DND-41 (cell line): Measurements from ENCODE around the gene BRS3.

Experiments
- ATAC-seq: fragments of 200-7000 bp; cut with Tn5 transposase; 3 replicates; pipeline ENCODE4 v1.9.1; 2021; ENCODE audit warnings: low read depth; ENCODE audit not compliant: insufficient read depth
- DNase-seq: peaks from one replicate; pipeline ENCODE4 v3.0.0-alpha.2; 2020
- H2AFZ ChIP-seq: 2 replicates; pipeline ENCODE4 v1.6.0; 2012; ENCODE audit warnings: low read depth, low read length
- H3K27ac ChIP-seq: 2 replicates; pipeline ENCODE4 v1.5.1; 2012; ENCODE audit warnings: low read length, inconsistent platforms
- H3K27me3 ChIP-seq: fragments of 200-600 bp; sonication (generic); 2 replicates; pipeline ENCODE4 v1.6.0; 2012; ENCODE audit warnings: low read length, mild to moderate bottlenecking, inconsistent platforms; ENCODE audit not compliant: insufficient read depth, poor library complexity
- H3K36me3 ChIP-seq: 2 replicates; pipeline ENCODE4 v1.5.1; 2012; ENCODE audit warnings: low read length, inconsistent platforms; ENCODE audit not compliant: insufficient read depth
- H3K4me1 ChIP-seq: 2 replicates; pipeline ENCODE4 v1.5.1; 2012; ENCODE audit warnings: mild to moderate bottlenecking, low read length; ENCODE audit not compliant: insufficient read depth
- H3K4me2 ChIP-seq: 2 replicates; pipeline ENCODE4 v1.6.0; 2012; ENCODE audit warnings: mild to moderate bottlenecking, moderate library complexity, low read length, inconsistent platforms; ENCODE audit not compliant: insufficient read depth
- H3K4me3 ChIP-seq, 2 experiments: fragments of 200-600 bp in 1 of 2; shearing (Covaris generic) in 1 of 2; 2 replicates each; pipeline ENCODE4 v1.5.1; 2012 to 2016; ENCODE audit warnings: inconsistent platforms in 2 of 2, low read length in 2 of 2, mild to moderate bottlenecking in 2 of 2, low read depth in 1 of 2, moderate library complexity in 1 of 2
- H3K79me2 ChIP-seq: 2 replicates; pipeline ENCODE4 v1.6.0; 2012; ENCODE audit warnings: low read length, inconsistent platforms; ENCODE audit not compliant: insufficient read depth
- H3K9ac ChIP-seq: 2 replicates; pipeline ENCODE4 v1.6.0; 2012; ENCODE audit warnings: low read depth, mild to moderate bottlenecking, inconsistent platforms, low read length, moderate library complexity
- H3K9me3 ChIP-seq: 2 replicates; pipeline ENCODE4 v1.5.1; 2012; ENCODE audit warnings: low read length, moderate library complexity, mild to moderate bottlenecking, inconsistent platforms; ENCODE audit not compliant: insufficient read depth, severe bottlenecking
- H4K20me1 ChIP-seq: 2 replicates; pipeline ENCODE4 v1.6.0; 2012; ENCODE audit warnings: low read length; ENCODE audit not compliant: insufficient read depth
- EZH2 ChIP-seq: IDR thresholded peaks from 3 replicates; pipeline ENCODE4 v1.6.1; 2012; ENCODE audit warnings: borderline replicate concordance, low read depth, mild to moderate bottlenecking, moderate library complexity, low read length, inconsistent platforms; ENCODE audit not compliant: severe bottlenecking
- TF ChIP-seq, protein P1 (sequence below): IDR thresholded peaks from 2 replicates; pipeline ENCODE4 v1.5.1; 2012; ENCODE audit warnings: borderline replicate concordance, low read length, moderate library complexity, mild to moderate bottlenecking; ENCODE audit not compliant: poor library complexity, severe bottlenecking; ENCODE audit errors: extremely low read depth

Gene BRS3

DNA sequence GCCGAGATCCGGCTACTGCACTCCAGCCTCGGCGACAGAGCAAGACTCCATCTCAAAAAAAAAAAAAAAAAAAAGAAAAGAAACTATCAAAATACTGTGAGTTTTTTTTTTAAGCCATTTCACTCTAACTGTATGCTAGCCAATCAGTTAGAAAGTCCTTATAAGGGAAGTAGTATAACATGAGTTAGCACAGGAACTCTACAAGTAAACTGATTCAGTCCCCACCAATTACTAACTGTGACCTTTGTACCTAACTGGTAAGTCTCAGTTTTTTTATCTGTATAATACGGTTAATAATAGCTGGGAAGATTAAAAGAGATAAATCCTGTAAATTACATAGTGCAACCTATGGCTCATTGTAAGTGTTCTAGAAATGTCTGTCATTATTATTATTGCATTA is 35.1 kb upstream of the BRS3 start:
- no peaks in the 10 kb centered on the region for H4K20me1 ChIP-seq
- H3K4me3 ChIP-seq, result no peak overlapping the region
- no peak overlapping the region for H3K9ac ChIP-seq
- no peak overlapping the region for H2AFZ ChIP-seq
- H3K4me1 ChIP-seq, result no peaks in the 10 kb centered on the region
- TF ChIP-seq, protein P1, sequence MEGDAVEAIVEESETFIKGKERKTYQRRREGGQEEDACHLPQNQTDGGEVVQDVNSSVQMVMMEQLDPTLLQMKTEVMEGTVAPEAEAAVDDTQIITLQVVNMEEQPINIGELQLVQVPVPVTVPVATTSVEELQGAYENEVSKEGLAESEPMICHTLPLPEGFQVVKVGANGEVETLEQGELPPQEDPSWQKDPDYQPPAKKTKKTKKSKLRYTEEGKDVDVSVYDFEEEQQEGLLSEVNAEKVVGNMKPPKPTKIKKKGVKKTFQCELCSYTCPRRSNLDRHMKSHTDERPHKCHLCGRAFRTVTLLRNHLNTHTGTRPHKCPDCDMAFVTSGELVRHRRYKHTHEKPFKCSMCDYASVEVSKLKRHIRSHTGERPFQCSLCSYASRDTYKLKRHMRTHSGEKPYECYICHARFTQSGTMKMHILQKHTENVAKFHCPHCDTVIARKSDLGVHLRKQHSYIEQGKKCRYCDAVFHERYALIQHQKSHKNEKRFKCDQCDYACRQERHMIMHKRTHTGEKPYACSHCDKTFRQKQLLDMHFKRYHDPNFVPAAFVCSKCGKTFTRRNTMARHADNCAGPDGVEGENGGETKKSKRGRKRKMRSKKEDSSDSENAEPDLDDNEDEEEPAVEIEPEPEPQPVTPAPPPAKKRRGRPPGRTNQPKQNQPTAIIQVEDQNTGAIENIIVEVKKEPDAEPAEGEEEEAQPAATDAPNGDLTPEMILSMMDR, result no peak
- TF ChIP-seq EZH2, result no peak
- H3K36me3 ChIP-seq, result no peaks in the 10 kb centered on the region
- H3K4me2 ChIP-seq, result no peak overlapping the region
- H3K27ac ChIP-seq, result no peak overlapping the region
- no peaks in the 10 kb centered on the region for H3K27me3 ChIP-seq
- no peaks in the 10 kb centered on the region for H3K9me3 ChIP-seq
- H3K79me2 ChIP-seq, result no peaks in the 10 kb centered on the region
- DNase-seq (no peak), ATAC-seq (no peak)

DNA sequence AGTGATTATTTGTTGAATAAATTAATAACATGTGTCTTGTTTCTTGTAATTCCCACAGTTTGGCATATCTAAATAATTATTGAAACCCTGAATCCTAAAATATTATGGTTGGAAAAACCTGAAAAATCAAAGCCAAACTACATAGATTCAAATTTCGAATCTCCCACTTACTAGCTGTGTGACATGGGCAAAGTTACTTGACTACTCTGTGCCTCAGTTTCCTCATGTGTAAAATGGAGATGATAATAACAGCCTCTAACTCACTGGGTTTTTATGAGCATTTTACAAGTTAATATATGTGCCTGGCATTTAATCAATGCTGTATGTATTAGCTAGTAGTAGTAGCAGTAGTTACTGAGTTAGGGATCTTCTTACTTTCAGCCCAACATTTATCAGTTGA is 34.6 kb upstream of the BRS3 start:
- Histone ChIP-seq H3K4me1 (no peaks in the 10 kb centered on the region), H3K4me2 (no peak overlapping the region), H3K79me2 (no peaks in the 10 kb centered on the region), H4K20me1 (no peaks in the 10 kb centered on the region), H3K4me3 (no peak overlapping the region), H2AFZ (no peak overlapping the region), H3K27me3 (no peaks in the 10 kb centered on the region), H3K9me3 (no peaks in the 10 kb centered on the region), H3K9ac (no peak overlapping the region), H3K27ac (no peak overlapping the region), H3K36me3 (no peaks in the 10 kb centered on the region)
- no peak for TF ChIP-seq EZH2
- TF ChIP-seq, protein P1, result no peak
- ATAC-seq (no peak), DNase-seq (no peak)

DNA sequence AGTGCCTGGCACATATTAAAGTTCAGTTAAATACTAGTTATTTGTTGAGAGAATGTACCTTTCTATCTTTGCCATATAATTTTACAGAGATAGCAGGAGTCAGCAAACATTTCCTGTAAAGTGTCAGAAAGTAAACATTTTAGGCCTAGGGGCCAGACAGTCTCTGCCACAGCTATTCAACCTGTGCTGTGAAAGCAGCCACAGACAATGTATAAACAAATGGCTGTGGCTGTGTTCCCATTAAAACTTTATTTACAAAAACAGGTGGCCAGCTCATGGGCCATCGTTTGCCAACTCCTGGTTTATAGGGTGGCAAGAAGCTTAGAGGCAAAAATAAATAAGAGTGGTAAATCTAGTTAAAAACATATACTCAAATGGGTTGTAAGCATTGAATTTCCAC is 34.0 kb upstream of the BRS3 start:
- Histone ChIP-seq H3K27me3 (no peaks in the 10 kb centered on the region), H3K4me2 (no peak overlapping the region), H3K27ac (no peak overlapping the region), H3K4me3 (no peak overlapping the region), H2AFZ (no peak overlapping the region), H3K9me3 (no peaks in the 10 kb centered on the region), H3K79me2 (no peaks in the 10 kb centered on the region), H3K9ac (no peak overlapping the region), H3K4me1 (no peaks in the 10 kb centered on the region), H4K20me1 (no peaks in the 10 kb centered on the region), H3K36me3 (no peaks in the 10 kb centered on the region)
- TF ChIP-seq EZH2, result no peak
- TF ChIP-seq, protein P1, result no peak
- ATAC-seq (no peak), DNase-seq (no peak)

DNA sequence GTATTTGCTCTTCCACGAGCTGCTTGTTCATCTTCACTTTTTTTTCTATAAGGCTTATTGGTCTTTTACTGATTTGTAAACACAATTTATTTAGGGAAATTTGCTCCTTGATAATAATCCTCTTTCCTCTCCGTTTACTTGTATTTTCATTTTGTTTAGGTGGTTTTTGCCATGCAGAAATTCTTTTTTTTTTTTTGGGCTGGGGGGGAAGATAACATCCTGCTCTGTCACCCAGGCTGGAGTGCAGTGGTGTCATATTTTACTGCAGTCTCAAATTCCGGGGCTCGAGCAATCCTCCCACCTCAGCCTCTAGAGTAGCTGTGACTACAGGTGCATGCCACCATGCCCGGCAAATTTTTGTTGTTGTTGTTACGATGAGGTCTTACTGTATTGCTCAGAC is 31.6 kb upstream of the BRS3 start:
- H3K4me2 ChIP-seq, result no peak overlapping the region
- DNase-seq, result no peak
- ATAC-seq, result no peak
- TF ChIP-seq EZH2, result no peak
- TF ChIP-seq, protein P1, result no peak
- no peak overlapping the region for H3K9ac ChIP-seq
- no peaks in the 10 kb centered on the region for H3K9me3 ChIP-seq
- no peaks in the 10 kb centered on the region for H3K36me3 ChIP-seq
- H3K27me3 ChIP-seq, result no peaks in the 10 kb centered on the region
- no peaks in the 10 kb centered on the region for H3K4me1 ChIP-seq
- no peak overlapping the region for H3K4me3 ChIP-seq
- no peak overlapping the region for H3K27ac ChIP-seq
- no peaks in the 10 kb centered on the region for H4K20me1 ChIP-seq
- no peak overlapping the region for H2AFZ ChIP-seq
- H3K79me2 ChIP-seq, result no peaks in the 10 kb centered on the region
